Esophagus muscularis mucosa (tissue), 4 donors: Measurements from ENCODE around the gene SEMA5A.

Experiments
- CTCF ChIP-seq, 3 experiments: fragments of 200-600 bp in 2 of 3; fragments of 450-650 bp in 1 of 3; sonication (generic) in 2 of 3; IDR thresholded peaks; one replicate each; pipeline ENCODE4 v1.5.1; 2017 to 2019; ENCODE audit warnings: antibody characterized with exemption in 3 of 3, mild to moderate bottlenecking in 2 of 3, moderate library complexity in 1 of 3
- EP300 ChIP-seq: sonication (generic); formaldehyde crosslinking; IDR thresholded peaks from one replicate; pipeline ENCODE4 v1.6.1; 2017; ENCODE audit warnings: antibody characterized with exemption
- POLR2A ChIP-seq: fragments of 450-650 bp; IDR thresholded peaks from one replicate; pipeline ENCODE4 v1.6.1; 2017; ENCODE audit warnings: antibody characterized with exemption, moderate library complexity, mild to moderate bottlenecking, low read depth
- POLR2AphosphoS5 ChIP-seq, 2 donors: sonication (generic); formaldehyde crosslinking; IDR thresholded peaks; one replicate each; pipeline ENCODE4 v1.6.1; 2017; ENCODE audit warnings: antibody characterized with exemption in 2 of 2

GRCh38 chr5:9015260-9015936 lies 530.5 kb downstream of the SEMA5A start:
- TF ChIP-seq CTCF (IDR thresholded peaks at IDR 0.05), result no peak
- no peak for TF ChIP-seq EP300
- TF ChIP-seq POLR2A, result no peak
- TF ChIP-seq POLR2AphosphoS5 (IDR thresholded peaks at IDR 0.05), result no peak
